ENCODE results near the gene OVCH1. TPM values are rescaled to one million over a fixed set of nuclear protein-coding genes. Genes with fewer than 3 reads are reported as not detected.
A peak's percentile ranks its signal among the peaks of the same experiment; 100 is the strongest.

Gene OVCH1
- total RNA-seq (0.35 TPM), polyA plus RNA-seq (ENCODE audit: insufficient read depth, low read depth, low replicate concordance) (not detected)
- long read RNA-seq, donor 1, result 0 reads
- long read RNA-seq, donor 2, result 0 reads
- long read RNA-seq, donor 3, result 0 reads
- long read RNA-seq, donor 4, result 0 reads
- long read RNA-seq, donor 5, result 0 reads
- long read RNA-seq, donor 6, result 0 reads
- long read RNA-seq, donor 7, result 0 reads
- long read RNA-seq, donor 8, result 0 reads
- long read RNA-seq, donor 9, result 0 reads
- long read RNA-seq, donor 10, result 0 reads

- H3K27me3 ChIP-seq (ENCODE audit: control insufficient read depth, insufficient read depth, low read length), result no peaks in the 10 kb centered on the region
- no peak within 1 kb of the TSS for H3K27ac ChIP-seq (ENCODE audit: low read depth in 2 of 2, low read length in 2 of 2)
- H3K4me1 ChIP-seq (ENCODE audit: control insufficient read depth in 2 of 3, insufficient read depth in 2 of 3, low read depth in 1 of 3, low read length in 3 of 3), result no peaks in the 10 kb centered on the region
- no peak within 1 kb of the TSS for H3K9ac ChIP-seq (ENCODE audit: low read length in 3 of 3)
- TF ChIP-seq CTCF (IDR thresholded peaks at IDR 0.05; ENCODE audit: borderline replicate concordance, extremely low read depth, insufficient read depth), result no peak
- intact Hi-C loops (cut with DNase I), result no loop called here
- DNase-seq, result no peak
- H3K4me3 ChIP-seq (ENCODE audit: low read length in 3 of 3), result no peak within 1 kb of the TSS
- no peaks in the 10 kb centered on the region for H3K36me3 ChIP-seq (ENCODE audit: control insufficient read depth in 2 of 3, insufficient read depth in 3 of 3, low read length in 3 of 3)
- H3K9me3 ChIP-seq (ENCODE audit: control insufficient read depth in 2 of 3, insufficient read depth in 1 of 3, low read length in 3 of 3), result no peaks in the 10 kb centered on the region
- no peak for FAIRE-seq
Measured at GRCh38 chr12:29497588-29497987, at the start of gene OVCH1. Gene OVCH1 (minus strand): TSS chr12:29497686. CDS start chr12:29497686, 0 bp downstream.

GRCh38 chr12:29547151-29547632 lies 49.7 kb upstream of the OVCH1 start:
- no peaks in the 10 kb centered on the region for H3K36me3 ChIP-seq (ENCODE audit: control insufficient read depth in 2 of 3, insufficient read depth in 3 of 3, low read length in 3 of 3)
- no peaks in the 10 kb centered on the region for H3K9me3 ChIP-seq (ENCODE audit: control insufficient read depth in 2 of 3, insufficient read depth in 1 of 3, low read length in 3 of 3)
- FAIRE-seq (peak; percentile 62), DNase-seq (peak in 1 of 5 donors; percentile 24)
- no peaks in the 10 kb centered on the region for H3K27me3 ChIP-seq (ENCODE audit: control insufficient read depth, insufficient read depth, low read length)
- intact Hi-C loops (cut with DNase I), result no loop called here
- peak overlapping the region; percentile 14 to 29 for H3K27ac ChIP-seq (ENCODE audit: low read depth in 2 of 2, low read length in 2 of 2)
- no peak overlapping the region for H3K9ac ChIP-seq (ENCODE audit: low read length in 3 of 3)
- H3K4me3 ChIP-seq (ENCODE audit: low read length in 3 of 3), result no peak overlapping the region
- TF ChIP-seq CTCF (IDR thresholded peaks at IDR 0.05; ENCODE audit: borderline replicate concordance, extremely low read depth, insufficient read depth), result no peak
- H3K4me1 ChIP-seq (ENCODE audit: control insufficient read depth in 2 of 3, insufficient read depth in 2 of 3, low read depth in 1 of 3, low read length in 3 of 3), result no peaks in the 10 kb centered on the region

- Histone ChIP-seq H3K9me3 (ENCODE audit: control insufficient read depth in 2 of 3, insufficient read depth in 1 of 3, low read length in 3 of 3) (no peaks in the 10 kb centered on the region), H3K4me1 (ENCODE audit: control insufficient read depth in 2 of 3, insufficient read depth in 2 of 3, low read depth in 1 of 3, low read length in 3 of 3) (no peaks in the 10 kb centered on the region), H3K9ac (ENCODE audit: low read length in 3 of 3) (no peak overlapping the region), H3K27ac (ENCODE audit: low read depth in 2 of 2, low read length in 2 of 2) (no peak overlapping the region), H3K36me3 (ENCODE audit: control insufficient read depth in 2 of 3, insufficient read depth in 3 of 3, low read length in 3 of 3) (no peaks in the 10 kb centered on the region), H3K4me3 (ENCODE audit: low read length in 3 of 3) (no peak overlapping the region), H3K27me3 (ENCODE audit: control insufficient read depth, insufficient read depth, low read length) (no peaks in the 10 kb centered on the region)
- FAIRE-seq, result no peak
- no peak for TF ChIP-seq CTCF (IDR thresholded peaks at IDR 0.05; ENCODE audit: borderline replicate concordance, extremely low read depth, insufficient read depth)
- no peak for DNase-seq
- intact Hi-C loops (cut with DNase I), result no loop called here
Measured at GRCh38 chr12:29546000-29546399, 48.5 kb upstream of the OVCH1 start.

- H3K4me1 ChIP-seq (ENCODE audit: control insufficient read depth in 2 of 3, insufficient read depth in 2 of 3, low read depth in 1 of 3, low read length in 3 of 3), result no peaks in the 10 kb centered on the region
- intact Hi-C loops (cut with DNase I), result no loop called here
- no peaks in the 10 kb centered on the region for H3K27me3 ChIP-seq (ENCODE audit: control insufficient read depth, insufficient read depth, low read length)
- H3K4me3 ChIP-seq (ENCODE audit: low read length in 3 of 3), result no peak overlapping the region
- DNase-seq, result no peak
- no peak for TF ChIP-seq CTCF (IDR thresholded peaks at IDR 0.05; ENCODE audit: borderline replicate concordance, extremely low read depth, insufficient read depth)
- FAIRE-seq, result no peak
- no peak overlapping the region for H3K9ac ChIP-seq (ENCODE audit: low read length in 3 of 3)
- no peak overlapping the region for H3K27ac ChIP-seq (ENCODE audit: low read depth in 2 of 2, low read length in 2 of 2)
- H3K9me3 ChIP-seq (ENCODE audit: control insufficient read depth in 2 of 3, insufficient read depth in 1 of 3, low read length in 3 of 3), result no peaks in the 10 kb centered on the region
- H3K36me3 ChIP-seq (ENCODE audit: control insufficient read depth in 2 of 3, insufficient read depth in 3 of 3, low read length in 3 of 3), result no peaks in the 10 kb centered on the region
Measured at GRCh38 chr12:29545102-29545467, 47.6 kb upstream of the OVCH1 start.

All from kidney (tissue), 22 donors.